ENCODE measurements around the gene CHCHD3.

Gene CHCHD3

GRCh38 chr7:133081599-133082389 lies at the start of gene CHCHD3:
Gene CHCHD3, minus strand, starts transcription at chr7:133082090. Its CDS starts 153 bp downstream, at chr7:133081937.
- DNase-seq, result peak; percentile 99

GRCh38 chr7:133130166-133130565 lies 48.3 kb upstream of the CHCHD3 start:
- DNase-seq, result no peak

GRCh38 chr7:133126422-133126821 lies 44.5 kb upstream of the CHCHD3 start:
- no peak for DNase-seq

- no peak for DNase-seq
These were observed 43.1 kb upstream of the CHCHD3 start for GRCh38 chr7:133124974-133125373.

- no peak for DNase-seq
These were observed 39.4 kb upstream of the CHCHD3 start for GRCh38 chr7:133121175-133121844.

GRCh38 chr7:133119067-133119466 lies 37.2 kb upstream of the CHCHD3 start:
- DNase-seq, result no peak

GRCh38 chr7:133118261-133118660 lies 36.4 kb upstream of the CHCHD3 start:
- no peak for DNase-seq

- no peak for DNase-seq
These were observed 35.6 kb upstream of the CHCHD3 start for GRCh38 chr7:133117452-133117851.

GRCh38 chr7:133115596-133115995 lies 33.7 kb upstream of the CHCHD3 start:
- DNase-seq, result no peak

- DNase-seq, result no peak
These were observed 32.6 kb upstream of the CHCHD3 start for GRCh38 chr7:133114519-133114918.

- no peak for DNase-seq
These were observed 31.1 kb upstream of the CHCHD3 start for GRCh38 chr7:133112976-133113375.

GRCh38 chr7:133112335-133112734 lies 30.4 kb upstream of the CHCHD3 start:
- no peak for DNase-seq

GRCh38 chr7:133110312-133110711 lies 28.4 kb upstream of the CHCHD3 start:
- no peak for DNase-seq

- DNase-seq, result no peak
These were observed 27.9 kb upstream of the CHCHD3 start for GRCh38 chr7:133109816-133110215.

- DNase-seq, result no peak
These were observed 26.1 kb upstream of the CHCHD3 start for GRCh38 chr7:133108023-133108422.

GRCh38 chr7:133102276-133103060 lies 20.6 kb upstream of the CHCHD3 start:
- no peak for DNase-seq

- no peak for DNase-seq
These were observed 17.9 kb upstream of the CHCHD3 start for GRCh38 chr7:133099633-133100286.

- no peak for DNase-seq
These were observed 13.3 kb upstream of the CHCHD3 start for GRCh38 chr7:133095119-133095671.

- no peak for DNase-seq
These were observed 10.1 kb upstream of the CHCHD3 start for GRCh38 chr7:133091943-133092464.

- no peak for DNase-seq
These were observed 488 bp upstream of the CHCHD3 start for GRCh38 chr7:133082390-133082766.

- DNase-seq, result peak; percentile 48
These were observed 731 bp downstream of the CHCHD3 start for GRCh38 chr7:133081119-133081598.

- DNase-seq, result no peak
These were observed 2.6 kb downstream of the CHCHD3 start for GRCh38 chr7:133079296-133079695.

Data from activated CD4-positive, alpha-beta T cell treated with anti-CD3 and anti-CD28 coated beads, Interleukin-2, amount 50 U/mL, for 16 hours (primary cell).